HG03520 (cell line): ENCODE results near the gene RAD51B.

Source experiments
- ATAC-seq: cut with Tn5 transposase; IDR thresholded peaks from one replicate; pipeline ENCODE4 v1.9.1; 2021; ENCODE audit warnings: mild to moderate bottlenecking, moderate library complexity; ENCODE audit not compliant: unreplicated experiment

The RAD51B gene

DNA sequence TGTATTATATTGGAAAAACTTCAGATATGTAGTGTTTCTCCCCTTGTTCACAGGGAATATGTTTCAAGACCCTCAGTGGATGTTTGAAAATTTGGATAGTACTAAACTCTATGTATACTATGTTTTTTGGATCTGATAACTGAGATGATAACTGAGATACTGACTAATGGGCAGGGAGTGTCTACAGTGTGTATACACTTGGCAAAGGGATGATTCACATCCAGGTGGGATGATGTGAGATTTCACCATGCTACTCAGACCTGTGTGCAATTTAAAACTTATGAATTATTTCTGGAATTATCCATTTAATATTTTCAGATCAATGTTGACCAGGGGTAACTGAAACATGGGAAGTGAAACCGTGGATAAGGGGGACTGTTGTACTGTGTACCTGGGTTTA lies 13.8 kb downstream of the RAD51B start:
- ATAC-seq = no peak

DNA sequence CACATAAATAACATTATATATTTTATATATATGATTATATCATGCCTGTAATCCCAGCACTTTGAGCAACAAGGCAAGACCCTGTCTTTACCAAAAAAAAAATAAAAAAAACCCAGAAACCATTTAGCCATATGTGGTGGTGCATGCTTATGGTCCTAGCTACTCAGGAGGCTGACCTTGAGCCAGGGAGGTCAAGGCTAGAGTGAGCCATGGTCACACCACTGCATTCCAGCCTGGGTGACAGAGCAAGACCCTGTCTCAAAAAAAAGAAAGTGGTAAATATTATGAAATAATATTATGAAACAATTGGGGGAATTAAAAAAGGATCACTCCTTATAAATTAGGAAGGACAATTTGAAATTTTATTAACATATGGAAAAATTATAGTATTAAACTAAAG lies 16.0 kb downstream of the RAD51B start:
- no peak for ATAC-seq

DNA sequence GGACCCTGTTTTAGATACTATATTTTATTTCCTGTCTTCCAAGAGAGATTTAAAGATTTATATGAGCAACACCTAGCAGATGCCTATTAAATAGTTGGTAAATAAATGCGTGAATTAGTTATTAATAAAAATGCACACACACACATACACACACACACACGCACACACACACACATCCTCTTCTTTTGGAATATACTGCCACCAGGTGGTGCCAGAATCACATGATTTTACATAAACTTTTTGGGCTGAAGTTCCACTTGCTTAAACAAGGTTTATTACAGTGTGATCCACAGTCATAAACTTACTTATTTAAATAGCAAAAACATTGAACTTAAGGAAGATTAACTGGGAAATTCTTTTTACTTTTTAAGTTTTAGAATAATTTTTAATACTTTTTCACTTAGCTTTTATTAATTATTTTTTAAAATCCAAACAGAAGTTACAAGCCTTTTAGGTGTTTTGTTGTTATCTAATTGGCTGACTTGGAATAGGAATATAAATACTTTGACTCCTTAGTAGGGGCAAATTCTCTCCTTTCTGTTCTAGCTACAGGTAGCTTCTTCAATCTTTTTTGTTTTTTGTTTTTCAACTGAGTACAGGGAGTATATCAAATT lies 17.5 kb downstream of the RAD51B start:
- no peak for ATAC-seq

DNA sequence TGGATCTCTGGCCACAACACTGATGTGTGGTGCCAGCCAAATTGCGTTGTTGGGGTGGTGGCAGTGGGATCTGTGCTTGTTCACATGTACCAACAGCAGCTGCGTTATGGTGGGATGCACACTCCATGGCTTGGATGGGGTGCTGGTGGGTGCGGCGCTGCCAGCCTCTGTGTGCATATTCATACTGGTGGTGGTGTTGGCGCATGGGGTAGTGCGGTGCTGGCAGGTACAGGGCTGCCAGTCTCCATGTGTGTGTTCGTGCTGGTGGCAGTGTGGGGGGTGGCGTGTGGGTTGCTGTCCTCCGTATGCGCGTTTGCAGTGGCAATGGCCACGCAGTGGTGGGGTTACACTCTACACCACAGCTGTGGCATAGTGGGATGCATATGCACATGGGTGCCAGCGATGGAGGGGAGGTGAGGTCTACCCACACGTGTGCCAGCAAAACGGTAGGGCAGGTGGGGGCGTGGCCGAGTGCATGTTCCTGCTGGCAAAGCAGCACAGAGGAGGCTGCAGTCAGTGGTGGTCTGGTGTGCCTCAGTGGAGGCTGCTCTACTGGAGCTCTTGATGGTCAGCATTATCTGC lies 26.5 kb downstream of the RAD51B start:
- no peak for ATAC-seq

DNA sequence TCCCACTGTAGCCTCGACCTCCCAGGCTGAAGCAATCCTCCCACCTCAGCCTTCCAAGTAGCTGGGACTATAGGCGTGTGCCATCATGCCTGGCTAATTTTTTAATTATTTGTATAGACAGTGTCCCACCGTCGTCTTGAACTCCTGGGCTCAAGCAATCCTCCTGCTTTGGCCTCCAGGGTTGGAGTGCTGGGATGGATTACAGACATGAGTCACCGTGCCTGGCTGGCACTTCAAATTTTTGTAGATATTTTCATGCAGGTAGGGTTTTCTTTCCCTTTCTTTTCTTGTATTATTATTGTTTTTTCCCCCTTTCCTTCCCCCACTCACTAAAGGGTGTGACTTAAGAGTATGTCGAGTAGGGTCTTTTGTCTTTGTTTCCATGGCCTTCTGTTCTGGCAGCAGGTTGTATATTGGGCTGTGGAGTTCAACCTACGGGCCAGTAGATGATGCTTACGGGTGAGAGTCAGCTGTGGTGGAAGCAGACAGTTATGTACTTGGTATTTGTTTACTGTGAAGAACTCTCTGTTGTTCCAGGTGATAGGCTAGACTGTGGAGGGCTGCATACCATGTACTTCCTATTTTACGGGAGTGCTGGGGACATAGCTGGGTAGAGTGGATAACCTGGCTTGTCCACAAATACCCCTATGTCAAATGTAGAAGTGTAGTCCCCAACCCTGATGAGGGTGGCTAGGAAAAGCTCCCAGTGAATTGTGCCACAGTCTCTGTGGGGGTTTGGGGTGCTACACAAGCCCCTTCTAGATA lies 30.7 kb downstream of the RAD51B start:
- ATAC-seq = no peak

DNA sequence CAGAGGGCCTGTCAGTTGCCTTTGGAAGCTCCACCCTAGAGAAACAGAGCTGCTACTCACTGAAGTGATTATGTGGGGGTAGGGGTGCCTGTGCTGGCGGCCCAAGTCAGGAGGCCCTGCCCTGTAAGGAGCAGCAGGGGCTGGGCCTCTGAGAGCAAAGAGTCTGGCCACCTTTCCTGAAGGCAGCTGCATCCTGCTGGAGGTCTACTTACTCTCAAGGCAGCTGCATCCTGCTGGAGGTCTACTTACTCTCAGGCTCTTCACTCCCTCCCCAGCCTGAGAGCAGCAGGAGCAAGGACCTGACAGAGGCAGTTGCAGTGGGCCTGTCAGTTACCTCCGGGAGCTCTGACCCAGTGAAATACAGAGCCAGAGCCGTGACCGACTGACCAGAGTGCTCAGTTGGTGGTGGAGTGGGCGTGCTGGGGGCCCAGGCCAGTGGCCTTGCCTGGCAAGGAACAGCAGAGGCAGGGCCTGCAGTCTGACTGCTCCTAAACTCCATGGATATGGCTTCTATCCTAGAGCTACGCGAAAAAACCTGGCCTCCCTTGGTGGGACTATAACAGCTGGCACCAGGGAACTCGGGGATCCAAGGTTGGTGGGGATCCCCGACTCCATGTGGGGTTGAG lies 32.3 kb downstream of the RAD51B start:
- no peak for ATAC-seq

DNA sequence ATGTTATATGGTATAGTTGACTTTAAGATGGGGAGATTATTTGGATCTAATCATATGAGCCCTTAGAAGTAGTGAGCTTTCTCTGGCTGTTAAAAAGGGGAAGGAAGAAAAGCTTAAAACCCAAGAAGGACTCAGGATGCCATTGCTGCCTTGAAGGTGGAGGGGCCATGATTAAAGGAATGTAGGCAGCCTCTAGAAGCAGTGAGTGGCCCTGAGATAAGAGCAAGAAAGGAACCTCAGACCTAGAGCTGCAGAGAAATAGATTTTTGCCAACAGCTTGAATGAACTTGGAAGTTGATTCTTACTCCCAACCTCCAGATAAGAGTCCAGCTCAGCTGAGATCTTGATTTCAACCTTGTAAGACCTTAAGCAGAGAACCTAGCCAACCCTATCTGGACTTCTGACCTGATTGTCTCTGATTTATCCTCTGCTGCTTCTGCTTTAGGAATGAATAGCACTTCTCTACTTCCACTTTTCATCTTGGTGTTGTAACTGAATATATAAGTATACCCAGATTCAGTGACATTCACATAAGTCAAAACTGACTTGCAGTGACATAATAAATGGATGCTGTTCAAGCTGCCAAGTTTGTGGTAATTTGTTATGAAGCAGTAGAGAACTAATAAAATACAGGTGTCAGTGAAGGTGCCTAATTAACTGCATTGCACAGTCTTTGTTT lies 33.5 kb downstream of the RAD51B start:
- ATAC-seq = no peak

DNA sequence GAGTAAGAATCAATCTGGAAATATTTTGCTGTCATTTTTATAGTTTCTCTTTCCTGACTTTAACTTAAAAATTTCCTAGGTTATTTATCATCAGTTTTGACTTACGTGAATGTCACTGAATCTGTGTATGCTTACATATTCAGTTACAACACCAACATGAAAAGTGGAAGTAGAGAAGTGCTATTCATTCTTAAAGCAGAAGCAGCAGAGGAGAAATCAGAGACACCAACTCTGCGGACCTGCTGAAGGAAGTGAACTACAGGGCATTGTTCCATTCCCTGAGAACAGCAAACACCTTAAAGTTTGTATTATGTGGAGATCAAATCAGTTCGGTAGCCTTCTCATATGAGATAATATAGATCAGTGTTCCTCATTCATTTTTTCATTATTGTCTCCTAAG lies 34.1 kb downstream of the RAD51B start:
- no peak for ATAC-seq

DNA sequence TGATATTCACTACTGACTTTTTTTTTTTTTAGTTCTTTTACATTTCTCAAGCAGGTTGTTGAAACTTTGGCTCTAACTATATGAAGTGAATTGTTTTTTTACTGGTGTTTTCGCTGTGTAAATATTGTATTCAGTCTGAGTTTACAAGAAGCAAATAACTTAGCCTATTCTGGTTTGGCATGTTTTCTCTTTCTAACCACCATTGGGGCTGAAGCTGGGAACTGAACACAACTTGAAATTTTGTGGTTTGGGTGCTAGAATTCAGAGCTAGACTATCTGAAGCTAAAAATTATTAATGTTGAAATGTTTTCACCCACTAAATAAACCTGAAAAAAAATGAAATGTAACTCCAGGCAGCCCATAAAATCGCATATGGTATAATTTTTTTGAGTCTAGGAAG lies 37.2 kb downstream of the RAD51B start:
- no peak for ATAC-seq

DNA sequence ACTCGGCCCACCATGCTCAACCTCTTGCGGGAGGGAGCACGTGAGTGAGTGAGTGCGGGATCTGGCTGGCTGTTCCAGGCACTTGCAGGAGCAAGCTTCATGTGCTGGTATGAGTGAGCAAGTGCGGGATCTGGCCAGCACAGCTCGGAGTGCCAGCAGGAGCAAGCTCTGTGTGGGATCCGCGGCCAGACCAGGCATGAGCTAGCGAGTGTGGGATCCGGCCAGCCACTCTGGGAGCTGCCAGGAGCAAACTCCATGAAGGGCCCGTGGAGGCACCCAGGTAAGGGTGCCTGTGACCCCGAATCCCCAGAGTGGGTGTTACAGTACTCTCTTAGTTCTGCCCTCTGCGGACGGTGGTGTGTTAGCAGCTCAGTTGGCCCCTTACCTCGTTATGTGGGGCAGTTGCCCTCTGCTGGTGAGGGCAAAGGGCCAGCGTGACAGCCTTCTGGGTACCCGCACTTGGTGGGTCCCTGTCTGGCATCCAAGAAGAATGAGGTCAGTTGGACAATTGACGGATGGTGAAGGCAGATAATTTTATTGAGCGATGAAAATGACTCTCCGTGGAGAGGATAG lies 38.3 kb downstream of the RAD51B start:
- ATAC-seq = no peak

DNA sequence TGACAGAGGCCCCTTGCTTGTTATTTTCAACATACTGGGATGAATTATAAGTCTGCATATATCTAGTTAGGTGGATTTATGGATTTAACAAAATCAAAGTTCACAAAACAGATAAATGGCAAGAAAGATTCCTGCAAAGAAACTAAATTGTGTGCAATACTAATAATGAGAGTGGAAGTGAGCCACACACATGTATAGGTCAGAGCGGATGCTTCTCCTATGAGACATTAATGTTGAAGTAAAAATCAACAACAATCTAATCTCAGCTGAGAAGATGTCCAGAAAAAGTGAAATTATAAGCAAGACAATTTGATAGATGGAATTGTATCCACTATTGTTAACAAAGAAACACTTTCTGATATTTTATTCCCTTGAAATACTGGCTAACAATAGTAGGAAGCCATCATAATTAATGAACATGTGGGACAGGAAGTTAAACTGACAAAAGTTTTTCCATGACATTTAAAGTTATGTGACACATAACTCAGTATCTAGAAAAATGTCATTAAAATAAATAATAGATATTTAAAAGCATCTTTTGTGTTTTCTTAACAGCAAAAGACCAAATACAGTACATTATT lies 39.7 kb downstream of the RAD51B start:
- ATAC-seq = no peak

DNA sequence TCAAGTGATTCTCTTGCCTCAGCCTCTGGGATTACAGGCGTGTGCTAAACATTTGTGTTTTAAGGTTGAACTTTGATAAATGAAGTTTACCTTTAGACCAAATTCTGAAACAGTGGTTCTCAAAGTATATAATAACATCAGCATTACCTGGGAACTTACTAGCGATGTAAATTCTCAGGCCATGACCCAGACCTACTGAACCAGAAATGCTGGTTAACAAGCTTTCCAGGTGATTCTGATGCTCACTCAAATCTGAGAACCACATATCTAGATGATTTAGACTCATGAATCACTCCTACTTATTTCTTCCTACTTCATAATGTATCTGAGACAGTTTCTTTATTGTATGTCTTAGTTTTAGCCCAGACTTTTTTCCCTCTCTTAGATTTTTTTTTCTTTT lies 43.6 kb downstream of the RAD51B start:
- no peak for ATAC-seq

DNA sequence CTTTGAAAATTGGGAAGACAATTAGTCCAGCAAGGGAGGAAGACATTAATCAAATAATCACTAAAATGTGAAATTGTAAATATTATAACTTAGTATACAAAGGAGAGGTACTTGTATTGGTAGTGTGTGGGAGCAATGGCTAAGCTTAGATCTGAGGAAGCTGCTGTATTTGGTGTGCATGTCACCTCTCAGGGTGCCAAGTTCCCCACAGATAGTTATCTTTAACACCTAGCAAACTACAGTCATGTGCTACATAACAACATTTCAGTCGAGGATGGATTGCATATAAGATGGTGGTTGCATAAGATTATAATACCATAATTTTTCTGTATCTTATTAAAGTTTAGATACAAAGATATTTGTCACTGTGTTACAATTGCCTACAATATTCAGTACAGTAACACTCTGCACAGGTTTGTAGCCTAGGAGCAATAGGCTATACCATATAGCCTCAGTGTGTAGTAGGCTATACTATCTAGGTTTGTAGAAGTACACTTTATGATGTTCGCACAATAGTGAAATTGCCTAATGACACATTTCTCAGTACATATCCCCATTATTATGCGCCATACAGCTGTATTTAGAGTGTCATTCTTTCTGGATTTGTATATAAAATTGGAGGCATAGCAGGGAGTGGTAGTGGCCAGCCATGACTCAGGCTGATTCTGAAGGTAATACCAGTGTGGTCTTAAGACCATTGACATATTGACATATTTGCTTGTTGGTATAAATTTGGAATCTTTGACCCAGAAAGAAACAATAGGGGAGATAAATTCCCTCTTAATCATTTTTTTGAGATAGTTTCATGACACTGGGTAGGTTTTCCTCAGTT lies 55.8 kb downstream of the RAD51B start:
- ATAC-seq = no peak

DNA sequence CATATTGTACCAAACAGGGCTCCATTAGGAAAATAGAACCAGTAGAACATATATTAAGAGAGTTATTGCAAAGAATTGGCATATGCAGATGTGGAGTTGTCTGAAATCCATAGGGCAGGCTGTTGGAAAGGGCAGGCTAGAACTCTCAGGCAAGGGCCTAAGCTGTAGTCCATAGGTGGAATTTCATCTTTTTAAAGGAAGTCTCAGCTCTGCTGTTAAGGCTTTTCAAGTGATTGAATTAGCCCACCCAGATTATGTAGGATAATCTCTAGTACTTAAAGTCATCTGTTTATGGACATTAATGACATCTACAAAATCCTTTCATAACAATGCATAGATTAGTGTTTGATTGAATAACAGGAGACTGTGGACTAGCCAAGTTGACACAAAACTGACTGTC lies 59.4 kb downstream of the RAD51B start:
- no peak for ATAC-seq

DNA sequence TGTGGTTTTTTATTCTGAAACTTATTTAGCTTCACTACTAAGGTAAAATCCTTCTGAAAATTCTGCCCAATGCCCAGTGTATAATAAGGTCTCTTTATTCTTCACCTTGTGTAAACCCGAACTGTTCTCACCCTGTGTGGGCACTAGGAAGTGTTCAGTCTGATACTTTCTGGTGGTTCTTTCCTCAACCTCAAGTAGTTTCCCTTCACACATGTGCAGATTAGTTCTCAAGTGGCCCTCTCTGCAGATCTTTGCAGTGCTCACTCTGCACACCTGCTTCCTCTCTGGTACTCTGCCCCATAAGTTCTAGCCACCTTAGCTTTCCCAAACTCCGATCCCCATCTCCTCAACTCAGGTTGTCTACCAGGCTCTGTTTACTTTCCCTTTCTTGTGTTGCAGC lies 61.6 kb downstream of the RAD51B start:
- peak; percentile 65 for ATAC-seq

DNA sequence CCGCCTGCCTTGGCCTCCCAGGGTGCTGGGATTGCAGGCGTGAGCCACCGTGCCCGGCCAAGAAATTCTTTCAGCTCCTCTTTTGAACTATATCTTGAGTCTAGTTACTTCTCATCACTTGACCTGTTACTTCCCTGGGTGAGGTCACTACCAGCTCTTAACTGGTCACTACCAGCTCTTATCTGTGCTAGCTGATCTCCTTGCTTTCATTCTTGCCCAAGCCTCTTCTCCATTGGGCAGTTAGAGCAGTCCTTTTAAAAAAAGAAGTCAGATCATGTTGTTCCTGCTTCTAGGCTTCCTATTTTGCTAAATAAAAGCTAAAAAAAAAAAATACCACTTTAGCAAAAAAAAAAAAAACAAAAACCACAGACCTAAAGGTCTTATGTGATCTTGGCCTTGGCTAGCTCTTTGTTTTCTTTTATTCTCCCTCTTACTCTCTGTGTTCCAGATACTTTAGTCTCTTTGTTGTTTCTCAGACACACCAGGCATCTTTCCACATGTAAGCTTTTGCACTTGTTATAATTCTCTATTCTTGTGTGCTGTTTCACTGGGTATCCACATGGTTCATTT lies 63.5 kb downstream of the RAD51B start:
- no peak for ATAC-seq

DNA sequence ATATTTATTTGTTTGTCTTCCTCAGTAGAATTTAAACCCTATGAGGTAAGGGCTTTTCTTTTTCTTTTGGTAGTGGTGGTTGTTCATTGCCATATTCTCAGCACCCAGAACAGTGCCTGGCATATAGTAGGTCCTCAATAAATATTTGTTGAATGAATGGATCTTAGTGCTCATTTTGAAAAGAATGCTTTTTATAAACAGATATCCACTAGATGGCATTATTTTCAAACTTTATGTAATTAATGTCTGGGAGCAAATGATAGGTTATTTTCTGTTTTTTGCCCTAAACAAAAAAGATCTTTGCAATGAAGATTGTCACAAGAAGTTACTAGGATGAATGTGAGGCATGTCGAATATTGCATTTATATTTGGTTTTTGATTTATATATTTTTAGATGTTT lies 64.1 kb downstream of the RAD51B start:
- no peak for ATAC-seq

DNA sequence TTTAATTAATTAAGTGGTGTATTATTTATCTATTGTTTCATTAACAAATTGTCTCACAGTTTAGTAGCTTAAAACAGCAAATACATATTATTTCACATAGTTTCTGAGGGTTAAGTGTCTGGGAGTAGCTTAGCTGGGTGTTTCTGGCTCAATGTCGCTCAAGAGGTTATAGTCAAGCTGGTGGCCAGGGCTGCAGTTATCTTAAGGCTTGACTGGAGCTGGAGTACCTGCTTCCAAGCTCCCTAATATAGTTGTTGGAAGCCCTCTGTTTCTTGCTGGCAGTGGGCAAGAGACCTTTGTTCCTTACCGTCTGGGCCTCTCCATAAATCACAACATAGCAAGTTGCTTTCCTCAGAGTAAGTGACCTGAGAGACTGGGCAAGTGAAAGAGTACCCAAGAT lies 66.6 kb downstream of the RAD51B start:
- no peak for ATAC-seq

DNA sequence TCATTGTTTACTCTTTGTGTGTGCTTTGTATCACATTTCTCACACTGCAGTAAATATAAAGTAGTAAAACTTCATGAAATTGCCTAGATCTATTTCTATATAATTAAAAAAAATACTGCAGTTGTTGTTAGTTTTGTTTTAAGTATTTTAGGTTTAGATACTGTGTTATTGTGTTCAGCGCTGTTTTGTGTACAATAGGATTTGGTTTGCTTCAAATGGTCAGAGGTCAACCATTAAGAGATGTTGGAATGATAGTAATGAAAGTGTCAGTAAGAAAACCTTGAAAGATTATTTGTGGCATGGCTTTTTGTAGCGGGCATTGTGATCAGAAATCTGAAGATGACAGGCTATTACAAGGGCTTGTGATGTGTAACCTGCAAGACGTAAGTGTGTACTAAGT lies 67.9 kb downstream of the RAD51B start:
- no peak for ATAC-seq

DNA sequence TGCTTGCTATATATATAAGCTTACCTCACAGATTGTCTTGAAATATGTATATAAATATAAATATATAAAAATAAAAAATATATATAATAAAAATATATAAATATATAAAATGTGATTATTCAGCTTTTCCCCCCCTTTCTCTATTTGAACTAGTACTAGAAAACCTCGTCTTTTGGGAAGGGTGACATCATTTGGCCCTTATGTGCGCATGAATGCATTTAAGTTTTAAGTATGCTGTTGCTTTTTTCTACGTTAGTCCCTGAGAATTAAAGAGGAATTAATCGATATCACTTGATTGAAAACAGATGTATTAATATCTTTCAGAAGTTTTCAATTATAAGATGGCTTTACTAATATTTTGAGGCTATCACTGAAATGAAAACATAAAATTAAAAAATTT lies 69.9 kb downstream of the RAD51B start:
- ATAC-seq = no peak
